ENCODE data around the gene PDE4D.

The PDE4D gene

DNA sequence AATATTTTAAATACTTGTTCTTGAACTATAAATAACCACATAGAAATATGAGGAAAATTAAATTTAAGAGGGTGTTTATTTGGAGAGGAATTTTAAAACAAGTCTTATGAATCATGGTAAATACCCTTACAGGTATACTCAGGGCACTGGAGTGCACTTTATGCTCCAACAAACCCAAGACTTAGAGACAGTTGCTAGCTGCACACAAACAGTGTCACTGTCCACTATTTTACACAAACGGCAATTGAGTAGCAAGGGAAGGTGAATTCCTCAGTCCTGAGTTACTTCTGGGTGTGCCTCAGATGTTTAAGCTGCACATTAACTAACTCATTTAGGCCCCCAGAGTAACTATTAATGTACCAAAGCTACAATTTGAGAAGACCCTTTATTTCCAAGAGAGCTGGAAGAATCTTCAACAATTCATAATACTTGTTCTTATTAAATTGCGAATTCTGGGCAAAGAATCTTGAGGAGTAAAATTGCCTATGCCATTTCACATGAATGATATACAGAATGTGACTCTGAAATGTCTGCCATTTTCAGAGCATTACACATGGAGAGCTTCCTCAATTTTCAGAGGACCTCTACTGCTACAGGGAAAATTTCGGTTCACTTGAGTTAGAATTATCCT is 371.2 kb downstream of the PDE4D start:
- Histone ChIP-seq H3K9ac (ENCODE audit: low read depth, low read length) (no peak overlapping the region), H3K9me3 (ENCODE audit: control insufficient read depth, insufficient read depth, low read length) (no peaks in the 10 kb centered on the region; the same call in 1 of the 2 replicates), H3K36me3 (ENCODE audit: insufficient read depth, low read length) (no peaks in the 10 kb centered on the region), H3K4me1 (ENCODE audit: insufficient read depth, low read length) (no peaks in the 10 kb centered on the region)

DNA sequence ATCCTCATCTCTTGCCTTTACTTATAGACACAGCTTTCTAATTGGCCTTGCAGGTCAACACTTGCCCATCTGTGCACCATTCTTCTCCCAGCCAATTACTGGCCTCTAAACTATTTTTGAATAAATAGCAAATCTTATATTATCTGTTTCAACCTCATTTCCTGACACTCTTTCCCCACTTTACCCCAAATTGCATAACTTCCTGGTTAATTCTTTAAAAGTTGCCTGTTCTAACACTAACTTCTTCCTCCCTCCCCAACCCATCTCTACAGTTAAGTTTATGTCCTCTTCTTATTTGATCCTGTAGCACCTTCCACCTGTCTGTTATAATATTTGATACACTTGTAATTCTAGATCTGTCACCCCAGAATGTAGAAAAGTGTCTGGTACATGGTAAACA is 372.1 kb downstream of the PDE4D start:
- H3K4me1 ChIP-seq (ENCODE audit: insufficient read depth, low read length): no peaks in the 10 kb centered on the region
- H3K9ac ChIP-seq (ENCODE audit: low read depth, low read length): no peak overlapping the region
- no peaks in the 10 kb centered on the region; the same call in 1 of the 2 replicates for H3K9me3 ChIP-seq (ENCODE audit: control insufficient read depth, insufficient read depth, low read length)
- no peaks in the 10 kb centered on the region for H3K36me3 ChIP-seq (ENCODE audit: insufficient read depth, low read length)

DNA sequence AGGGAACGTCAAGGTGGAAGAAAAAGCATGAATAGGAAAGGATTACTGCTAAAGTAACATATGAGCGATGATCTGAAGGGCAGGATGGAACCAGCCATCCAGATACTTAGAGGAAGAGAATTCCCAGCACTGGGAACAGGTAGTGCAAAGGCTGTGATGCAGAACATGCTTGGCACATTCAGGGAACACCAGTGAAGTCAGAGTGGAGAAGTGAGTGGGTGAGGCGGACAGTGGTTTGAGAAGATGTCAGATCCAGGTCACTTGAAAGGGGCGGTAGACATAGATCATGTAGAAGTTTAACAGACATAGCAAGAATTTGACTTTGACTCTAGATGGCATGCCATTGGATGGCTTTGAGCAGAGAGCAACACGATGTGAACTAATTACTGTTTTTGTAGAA is 374.2 kb downstream of the PDE4D start:
- no peak overlapping the region for H3K9ac ChIP-seq (ENCODE audit: low read depth, low read length)
- no peaks in the 10 kb centered on the region; the same call in 1 of the 2 replicates for H3K9me3 ChIP-seq (ENCODE audit: control insufficient read depth, insufficient read depth, low read length)
- H3K4me1 ChIP-seq (ENCODE audit: insufficient read depth, low read length): no peaks in the 10 kb centered on the region
- no peaks in the 10 kb centered on the region for H3K36me3 ChIP-seq (ENCODE audit: insufficient read depth, low read length)

DNA sequence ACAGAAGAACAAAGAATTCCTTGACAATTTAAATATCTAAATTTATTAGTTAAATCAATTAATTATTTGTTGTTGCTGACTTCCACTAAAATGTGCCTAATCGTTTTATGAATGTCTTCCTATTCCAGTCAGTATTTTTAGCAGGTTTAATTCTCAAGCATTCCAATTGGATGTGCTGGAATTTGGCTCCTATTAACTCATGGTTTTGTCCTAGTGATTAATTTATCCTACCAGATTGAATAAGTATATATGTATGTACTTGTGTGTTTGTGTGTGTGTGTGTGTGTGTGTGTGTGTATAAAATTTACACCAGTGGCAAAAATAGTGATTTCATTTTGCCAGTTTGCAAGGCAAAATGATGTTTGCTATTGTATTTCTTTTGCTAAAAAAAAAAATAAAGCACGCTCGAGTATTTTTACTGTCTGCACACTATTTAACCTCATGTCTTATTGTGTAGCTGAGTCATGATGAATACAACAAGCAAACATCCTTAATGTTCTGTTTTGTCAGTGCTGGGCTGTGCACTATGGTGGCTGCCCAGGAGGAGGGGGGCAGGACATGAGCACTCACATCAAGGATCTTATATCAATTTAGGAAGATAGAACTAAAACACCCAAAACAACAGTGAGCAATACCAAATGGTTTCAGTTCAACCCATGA is 375.5 kb downstream of the PDE4D start:
- Histone ChIP-seq H3K9me3 (ENCODE audit: control insufficient read depth, insufficient read depth, low read length) (no peaks in the 10 kb centered on the region), H3K4me1 (ENCODE audit: insufficient read depth, low read length) (no peaks in the 10 kb centered on the region), H3K36me3 (ENCODE audit: insufficient read depth, low read length) (no peaks in the 10 kb centered on the region), H3K9ac (ENCODE audit: low read depth, low read length) (no peak overlapping the region)

DNA sequence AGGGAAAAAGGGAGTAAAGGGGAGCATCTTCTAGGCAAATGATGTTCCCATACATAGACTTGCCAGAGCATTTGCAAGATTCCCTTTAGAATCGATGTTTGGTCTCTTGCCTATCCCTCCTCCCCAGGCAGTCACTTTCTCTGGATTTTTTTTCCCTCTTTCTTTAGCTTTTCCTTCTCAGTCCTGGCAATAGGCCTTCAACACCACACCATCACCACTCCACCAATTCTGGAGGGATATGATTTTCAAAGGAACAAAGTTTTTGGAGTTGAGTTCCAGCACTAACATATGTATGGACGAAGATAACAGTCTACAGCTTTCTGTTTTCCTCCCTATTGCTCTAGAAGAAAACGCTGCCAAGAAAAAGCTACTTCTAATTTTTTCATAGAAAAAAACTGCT is 377.4 kb downstream of the PDE4D start:
- H3K9me3 ChIP-seq (ENCODE audit: control insufficient read depth, insufficient read depth, low read length): no peaks in the 10 kb centered on the region
- H3K4me1 ChIP-seq (ENCODE audit: insufficient read depth, low read length): no peaks in the 10 kb centered on the region
- H3K9ac ChIP-seq (ENCODE audit: low read depth, low read length): no peak overlapping the region

DNA sequence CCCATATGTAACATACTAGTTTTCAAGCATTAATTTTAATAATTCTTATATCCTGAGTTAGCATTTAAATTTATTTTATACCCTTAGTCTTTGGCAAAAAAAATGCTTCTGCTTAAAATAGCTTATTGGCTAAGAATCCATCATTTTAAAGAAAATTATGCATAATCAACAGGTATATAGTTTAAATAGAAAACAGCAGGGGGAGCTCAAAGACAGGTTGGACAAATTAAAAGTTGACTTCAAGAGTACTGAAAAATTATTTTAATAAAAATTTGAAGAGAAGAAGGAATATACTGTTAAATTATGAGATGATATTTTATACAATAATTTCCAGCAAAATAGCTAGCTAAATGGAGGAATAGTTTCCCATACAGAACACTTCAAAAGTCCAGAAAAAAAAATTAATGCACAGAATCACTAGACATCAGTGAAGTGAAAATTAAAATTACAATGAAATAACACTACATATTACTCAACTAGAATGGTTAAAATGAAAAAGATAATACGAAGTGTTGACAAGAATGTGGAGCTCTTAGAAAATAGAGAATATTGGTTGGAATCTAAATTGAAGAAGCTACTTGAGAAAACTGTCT is 387.1 kb downstream of the PDE4D start:
- Histone ChIP-seq H3K9me3 (ENCODE audit: control insufficient read depth, insufficient read depth, low read length) (no peaks in the 10 kb centered on the region), H3K4me1 (ENCODE audit: insufficient read depth, low read length) (no peaks in the 10 kb centered on the region), H3K36me3 (ENCODE audit: insufficient read depth, low read length) (no peaks in the 10 kb centered on the region), H3K9ac (ENCODE audit: low read depth, low read length) (no peak overlapping the region)

More for the DNA sequence above, 377.4 kb downstream of the PDE4D start:
- H3K36me3 ChIP-seq (ENCODE audit: insufficient read depth, low read length): no peaks in the 10 kb centered on the region

DNA sequence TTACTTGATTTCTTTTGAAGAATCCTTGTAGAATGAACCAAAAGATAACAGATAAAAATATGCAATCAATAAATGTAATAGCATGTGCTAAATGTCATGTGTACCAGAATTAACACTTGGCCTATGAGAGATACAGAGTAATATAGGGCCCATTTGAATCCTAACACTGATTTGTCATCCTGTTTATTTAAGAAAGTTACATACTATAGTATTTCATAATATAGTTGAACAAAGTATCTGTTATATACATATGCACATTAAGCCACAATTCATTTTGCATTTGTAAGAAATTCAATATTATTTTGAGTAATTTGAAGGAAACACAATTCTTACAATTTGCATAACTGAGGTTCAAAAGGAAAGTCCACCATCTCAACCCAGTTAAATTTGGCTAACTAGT is 389.5 kb downstream of the PDE4D start:
- Histone ChIP-seq H3K36me3 (ENCODE audit: insufficient read depth, low read length) (no peaks in the 10 kb centered on the region), H3K9me3 (ENCODE audit: control insufficient read depth, insufficient read depth, low read length) (no peaks in the 10 kb centered on the region), H3K4me1 (ENCODE audit: insufficient read depth, low read length) (no peaks in the 10 kb centered on the region), H3K9ac (ENCODE audit: low read depth, low read length) (no peak overlapping the region)

DNA sequence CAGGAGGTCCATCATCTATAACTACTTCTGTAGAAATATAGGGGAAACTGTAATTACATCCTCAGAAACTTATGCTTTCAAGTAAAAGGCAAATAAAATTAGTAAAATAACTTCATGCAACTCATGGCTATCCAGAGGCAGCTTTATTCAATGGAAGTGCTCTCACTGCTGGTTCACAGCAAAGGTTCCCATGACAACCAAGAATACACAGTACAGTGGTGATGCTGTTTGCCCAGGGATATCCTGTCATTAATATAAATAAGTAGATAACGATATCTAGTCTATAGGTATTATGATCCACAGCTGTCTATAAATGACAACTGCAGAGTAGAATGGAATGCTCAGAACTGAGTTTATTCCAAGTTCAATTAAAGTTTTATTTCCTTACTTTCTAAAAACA is 390.3 kb downstream of the PDE4D start:
- Histone ChIP-seq H3K9me3 (ENCODE audit: control insufficient read depth, insufficient read depth, low read length) (no peaks in the 10 kb centered on the region), H3K9ac (ENCODE audit: low read depth, low read length) (no peak overlapping the region), H3K4me1 (ENCODE audit: insufficient read depth, low read length) (no peaks in the 10 kb centered on the region), H3K36me3 (ENCODE audit: insufficient read depth, low read length) (no peaks in the 10 kb centered on the region)

DNA sequence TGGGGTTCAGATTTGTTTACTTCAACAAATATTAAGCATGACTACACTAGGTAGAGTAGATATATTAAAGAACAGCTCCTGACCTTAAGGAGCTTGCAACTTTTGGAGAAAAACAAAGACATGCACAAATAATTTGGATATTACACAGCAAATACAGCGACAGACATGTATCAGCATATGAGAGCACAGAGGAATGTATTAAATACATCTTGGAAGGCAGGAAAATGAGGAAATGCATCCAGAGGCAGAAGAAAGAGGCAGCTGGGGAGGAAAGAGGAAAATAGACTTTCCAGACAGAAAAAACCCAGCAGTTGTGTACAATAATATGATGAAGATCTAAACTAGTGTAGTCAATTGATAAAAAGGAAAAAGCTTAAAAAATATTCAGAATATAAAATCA is 392.2 kb downstream of the PDE4D start:
- H3K9me3 ChIP-seq (ENCODE audit: control insufficient read depth, insufficient read depth, low read length): no peaks in the 10 kb centered on the region
- no peaks in the 10 kb centered on the region for H3K4me1 ChIP-seq (ENCODE audit: insufficient read depth, low read length)
- no peaks in the 10 kb centered on the region for H3K36me3 ChIP-seq (ENCODE audit: insufficient read depth, low read length)
- no peak overlapping the region for H3K9ac ChIP-seq (ENCODE audit: low read depth, low read length)

DNA sequence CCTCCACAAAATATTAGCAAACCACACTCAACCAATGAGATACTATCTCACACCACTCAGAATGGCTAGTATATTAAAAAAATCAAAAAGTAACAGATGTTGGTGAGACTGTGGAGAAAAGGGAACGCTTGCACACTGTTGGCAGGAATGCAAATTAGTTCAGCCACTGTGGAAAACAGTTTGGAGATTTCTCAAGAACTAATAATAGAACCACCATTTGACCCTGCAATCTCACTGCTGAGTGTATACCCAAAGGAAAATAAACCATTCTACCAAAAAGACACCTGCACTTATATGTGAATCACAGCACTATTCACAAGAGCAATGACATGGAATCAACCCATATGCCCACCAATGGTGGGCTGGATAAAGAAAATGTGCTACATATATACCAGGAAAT is 393.5 kb downstream of the PDE4D start:
- Histone ChIP-seq H3K9ac (ENCODE audit: low read depth, low read length) (no peak overlapping the region), H3K36me3 (ENCODE audit: insufficient read depth, low read length) (no peaks in the 10 kb centered on the region), H3K9me3 (ENCODE audit: control insufficient read depth, insufficient read depth, low read length) (no peaks in the 10 kb centered on the region), H3K4me1 (ENCODE audit: insufficient read depth, low read length) (no peaks in the 10 kb centered on the region)

DNA sequence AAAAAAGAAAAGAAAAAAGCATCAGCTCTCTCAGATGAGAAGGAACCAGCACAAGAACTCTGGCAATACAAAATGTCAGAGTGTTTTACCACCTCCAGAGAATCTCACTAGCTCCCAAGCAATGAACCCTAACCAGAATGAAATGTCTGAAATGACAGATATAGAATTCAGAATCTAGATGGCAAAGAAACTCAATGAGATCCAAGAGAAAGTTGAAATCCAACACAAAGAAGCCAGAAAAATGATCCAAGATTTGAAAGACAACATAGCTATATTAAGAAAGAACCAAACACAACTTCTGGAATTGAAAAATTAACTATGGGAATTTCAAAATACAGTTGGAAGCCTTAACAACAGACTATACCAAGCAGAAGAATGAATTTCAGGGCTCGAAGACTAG is 396.3 kb downstream of the PDE4D start:
- Histone ChIP-seq H3K9ac (ENCODE audit: low read depth, low read length) (no peak overlapping the region), H3K4me1 (ENCODE audit: insufficient read depth, low read length) (no peaks in the 10 kb centered on the region), H3K36me3 (ENCODE audit: insufficient read depth, low read length) (no peaks in the 10 kb centered on the region), H3K9me3 (ENCODE audit: control insufficient read depth, insufficient read depth, low read length) (no peaks in the 10 kb centered on the region)

DNA sequence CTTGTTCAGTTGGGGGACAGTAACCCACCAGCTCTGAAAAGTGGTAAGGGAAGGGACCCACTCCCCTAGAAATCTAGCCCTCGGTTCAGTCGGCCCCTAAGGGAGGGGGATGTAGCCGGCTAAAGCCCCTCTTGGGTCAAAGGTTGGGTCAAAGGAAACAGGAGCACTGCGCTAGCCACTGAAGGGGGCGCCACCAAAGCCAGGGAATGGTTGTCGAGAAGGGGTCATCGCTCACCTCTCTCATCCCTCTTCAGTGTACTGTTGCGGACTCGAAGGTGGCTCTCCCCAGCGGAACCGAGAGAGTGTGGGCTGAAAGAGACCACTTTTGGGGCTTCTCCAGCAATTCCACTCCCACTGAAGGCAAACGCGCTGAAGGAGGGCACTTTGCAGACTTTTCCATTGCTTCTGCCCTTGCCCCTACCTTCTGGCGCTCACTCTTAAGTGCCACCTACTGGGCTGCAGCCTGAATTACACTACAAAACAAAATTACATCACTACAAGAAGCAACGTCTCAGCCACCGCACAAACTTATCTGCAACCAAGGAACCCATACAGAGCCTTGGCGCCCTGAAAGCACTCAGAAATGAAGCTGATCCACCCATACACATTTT is 396.9 kb downstream of the PDE4D start:
- Histone ChIP-seq H3K36me3 (ENCODE audit: insufficient read depth, low read length) (no peaks in the 10 kb centered on the region), H3K9ac (ENCODE audit: low read depth, low read length) (no peak overlapping the region), H3K9me3 (ENCODE audit: control insufficient read depth, insufficient read depth, low read length) (no peaks in the 10 kb centered on the region), H3K4me1 (ENCODE audit: insufficient read depth, low read length) (no peaks in the 10 kb centered on the region)

DNA sequence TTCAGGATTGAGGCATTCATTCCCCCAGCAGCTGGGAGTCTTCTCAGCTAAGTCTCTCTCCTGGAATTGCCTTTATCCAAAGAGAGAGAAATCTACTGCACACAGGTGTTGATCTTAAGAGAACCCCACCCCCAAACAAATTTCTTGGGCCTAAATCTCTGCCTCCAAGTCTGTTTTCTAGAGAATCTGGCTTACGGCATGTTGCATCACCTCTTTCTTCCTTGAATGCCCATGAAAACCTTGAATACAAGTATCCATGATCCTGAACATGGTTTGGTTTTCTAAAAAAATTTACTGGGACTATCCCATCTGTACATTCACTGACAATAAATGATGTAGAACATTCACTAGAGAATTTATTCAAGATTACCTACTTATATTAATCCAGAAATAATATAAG is 401.6 kb downstream of the PDE4D start:
- no peaks in the 10 kb centered on the region for H3K36me3 ChIP-seq (ENCODE audit: insufficient read depth, low read length)
- H3K4me1 ChIP-seq (ENCODE audit: insufficient read depth, low read length): peaks cover 11% of the 10 kb centered on the region
- no peak overlapping the region for H3K9ac ChIP-seq (ENCODE audit: low read depth, low read length)
- H3K9me3 ChIP-seq (ENCODE audit: control insufficient read depth, insufficient read depth, low read length): no peaks in the 10 kb centered on the region

DNA sequence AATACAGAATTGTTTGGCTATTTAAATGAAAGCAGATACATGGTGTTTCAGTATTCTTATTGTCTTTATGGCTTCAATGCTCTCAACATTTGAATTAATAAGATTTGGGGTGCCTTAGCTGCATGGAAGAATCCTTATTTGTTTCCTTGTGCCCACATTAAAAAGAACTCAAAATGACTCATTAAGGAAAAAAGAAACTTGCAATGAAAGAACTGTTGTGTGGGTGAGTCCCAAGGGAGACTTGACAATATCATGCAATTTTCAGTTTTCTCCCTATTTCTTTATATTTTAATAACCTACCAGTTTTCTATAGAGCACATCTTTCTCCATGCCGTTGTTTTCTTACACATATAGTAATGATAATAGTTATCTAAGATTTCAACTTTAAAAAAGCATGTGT is 404.0 kb downstream of the PDE4D start:
- Histone ChIP-seq H3K4me1 (ENCODE audit: insufficient read depth, low read length) (peaks cover 18% of the 10 kb centered on the region), H3K36me3 (ENCODE audit: insufficient read depth, low read length) (no peaks in the 10 kb centered on the region), H3K9ac (ENCODE audit: low read depth, low read length) (no peak overlapping the region), H3K9me3 (ENCODE audit: control insufficient read depth, insufficient read depth, low read length) (no peaks in the 10 kb centered on the region)

All from ES-I3 (cell line).